Keratinocyte (primary cell): ENCODE results near the gene IFI16. TPM values are rescaled to one million over a fixed set of nuclear protein-coding genes. Genes with fewer than 3 reads are reported as not detected.

Source experiments
- DNase-seq: peaks from one replicate; pipeline ENCODE4 v3.0.0-alpha.2; 2011; ENCODE audit warnings: low read depth, missing footprints, low spot score
- FAIRE-seq: peaks from 2 replicates; lab custom pipeline; 2011; peaks lifted over from hg19 to GRCh38; lab: Jason Lieb, UNC
- H2AFZ ChIP-seq: 2 replicates; pipeline ENCODE4 v1.6.0; 2012; ENCODE audit warnings: low read length, control low read depth, inconsistent platforms; ENCODE audit not compliant: control insufficient read depth
- H3K27ac ChIP-seq: 2 replicates; pipeline ENCODE4 v1.5.1; 2011; ENCODE audit warnings: low read length; ENCODE audit not compliant: control insufficient read depth, insufficient read depth
- H3K27me3 ChIP-seq: 3 replicates; pipeline ENCODE4 v1.6.0; 2011; ENCODE audit warnings: low read length; ENCODE audit not compliant: control insufficient read depth, insufficient read depth; ENCODE audit errors: extremely low read depth
- H3K36me3 ChIP-seq, 2 experiments: 2 replicates in 1 of 2; 3 replicates in 1 of 2; pipeline ENCODE4 v1.5.1; 2011; ENCODE audit warnings: low read length in 2 of 2, mild to moderate bottlenecking in 1 of 2; ENCODE audit not compliant: control insufficient read depth in 2 of 2, insufficient read depth in 2 of 2; ENCODE audit errors: extremely low read depth in 1 of 2
- H3K4me1 ChIP-seq: 3 replicates; pipeline ENCODE4 v1.5.1; 2011; ENCODE audit warnings: low read length; ENCODE audit not compliant: control insufficient read depth, insufficient read depth; ENCODE audit errors: extremely low read depth
- H3K4me2 ChIP-seq: 3 replicates; pipeline ENCODE4 v1.6.0; 2011; ENCODE audit warnings: low read depth, low read length; ENCODE audit not compliant: control insufficient read depth, insufficient read depth; ENCODE audit errors: extremely low read depth
- H3K4me3 ChIP-seq, 3 experiments: fragments of 200-600 bp in 1 of 3; sonication (generic) in 1 of 3; 2 replicates in 2 of 3; 3 replicates in 1 of 3; pipeline ENCODE4 v1.5.1; 2011 to 2016; ENCODE audit warnings: low read length in 3 of 3, mild to moderate bottlenecking in 3 of 3, control low read depth in 2 of 3, inconsistent platforms in 1 of 3, low read depth in 1 of 3, mixed read lengths in 1 of 3, mixed run types in 1 of 3, moderate library complexity in 1 of 3; ENCODE audit not compliant: control insufficient read depth in 2 of 3, insufficient read depth in 2 of 3; ENCODE audit errors: extremely low read depth in 1 of 3
- H3K79me2 ChIP-seq: 2 replicates; pipeline ENCODE4 v1.6.0; 2012; ENCODE audit warnings: low read length; ENCODE audit not compliant: control insufficient read depth, insufficient read depth
- H3K9ac ChIP-seq: 3 replicates; pipeline ENCODE4 v1.6.0; 2011; ENCODE audit warnings: low read length; ENCODE audit not compliant: control insufficient read depth, insufficient read depth; ENCODE audit errors: extremely low read depth
- H3K9me1 ChIP-seq: 3 replicates; pipeline ENCODE4 v1.6.0; 2011; ENCODE audit warnings: low read length; ENCODE audit not compliant: control insufficient read depth, insufficient read depth; ENCODE audit errors: extremely low read depth
- H3K9me3 ChIP-seq: 2 replicates; pipeline ENCODE4 v1.5.1; 2012; ENCODE audit warnings: low read depth, low read length; ENCODE audit not compliant: control insufficient read depth
- H4K20me1 ChIP-seq: 3 replicates; pipeline ENCODE4 v1.6.0; 2011; ENCODE audit warnings: low read length; ENCODE audit not compliant: control insufficient read depth, insufficient read depth; ENCODE audit errors: extremely low read depth
- EZH2 ChIP-seq: IDR thresholded peaks from one replicate; pipeline ENCODE4 v1.6.1; 2012; ENCODE audit warnings: inconsistent platforms, mild to moderate bottlenecking, low read length, moderate library complexity
- dilution Hi-C: fragments of 300-500 bp; cut with MboI; formaldehyde crosslinking; loops from one replicate; pipeline ENCODE4 v1.7.0; 2020; ENCODE audit warnings: low sequenced_read_pairs; ENCODE audit not compliant: extremely low pct_ligation_motif_present
- polyA plus RNA-seq, 5 experiments: library from polyadenylated mRNA; depleted of rRNA in 3 of 5; stranded (reverse) in 3 of 5; stranded (forward) in 1 of 5; unstranded in 1 of 5; fragments of >200 nt; gene quantifications; 1 replicate in 1 of 5; 2 replicates in 3 of 5; 3 replicates in 1 of 5; pipeline versions ENCODE4 v1.2.1 to v1.2.3, GENCODE V29; 2011 to 2012; ENCODE audit warnings: missing spikeins in 2 of 5, low read depth in 1 of 5, low replicate concordance in 1 of 5
- TF ChIP-seq, protein P1 (sequence below), 3 experiments: IDR thresholded peaks in 1 of 3; conservative IDR thresholded peaks in 1 of 3; optimal IDR thresholded peaks in 1 of 3; 2 replicates in 2 of 3; 3 replicates in 1 of 3; pipeline versions ENCODE3 to v1.5.1; 2011; ENCODE audit warnings: low read length in 3 of 3, mild to moderate bottlenecking in 3 of 3, moderate library complexity in 2 of 3, control low read depth in 1 of 3, inconsistent platforms in 1 of 3; ENCODE audit not compliant: insufficient read depth in 2 of 3; ENCODE audit errors: extremely low read depth in 1 of 3

The IFI16 gene
- polyA plus RNA-seq, 1 donor (not counting 4 experiments of a cell fraction or from before 2014, with no cell fraction given) = 193 TPM

DNA sequence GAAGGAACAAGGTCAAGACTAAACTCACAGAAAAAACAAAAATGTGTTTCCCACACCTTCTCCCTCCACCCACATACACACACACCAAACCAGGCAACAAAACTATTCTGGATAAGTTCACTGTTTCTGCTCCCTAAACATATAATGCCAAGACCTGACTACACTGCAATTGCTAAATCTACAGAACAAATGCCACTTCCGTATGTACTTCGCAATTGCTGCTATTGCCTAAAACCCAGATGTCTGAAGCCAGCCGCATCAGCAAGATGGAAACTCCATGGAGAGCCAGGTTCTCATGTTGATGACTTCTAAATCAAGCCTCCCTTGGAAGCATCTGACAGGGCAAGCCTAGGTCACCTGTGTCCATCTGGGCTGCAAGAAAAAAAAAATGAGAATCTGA lies 75.2 kb downstream of the IFI16 start:
- Histone ChIP-seq H4K20me1 (no peaks in the 10 kb centered on the region), H2AFZ (no peak overlapping the region), H3K36me3 (no peaks in the 10 kb centered on the region), H3K4me2 (no peak overlapping the region), H3K27ac (no peak overlapping the region), H3K4me1 (peaks cover 18% of the 10 kb centered on the region), H3K9me1 (no peaks in the 10 kb centered on the region), H3K79me2 (no peaks in the 10 kb centered on the region), H3K27me3 (no peaks in the 10 kb centered on the region), H3K9ac (no peak overlapping the region), H3K4me3 (no peak overlapping the region), H3K9me3 (no peaks in the 10 kb centered on the region)
- no peak for DNase-seq
- TF ChIP-seq, protein P1, sequence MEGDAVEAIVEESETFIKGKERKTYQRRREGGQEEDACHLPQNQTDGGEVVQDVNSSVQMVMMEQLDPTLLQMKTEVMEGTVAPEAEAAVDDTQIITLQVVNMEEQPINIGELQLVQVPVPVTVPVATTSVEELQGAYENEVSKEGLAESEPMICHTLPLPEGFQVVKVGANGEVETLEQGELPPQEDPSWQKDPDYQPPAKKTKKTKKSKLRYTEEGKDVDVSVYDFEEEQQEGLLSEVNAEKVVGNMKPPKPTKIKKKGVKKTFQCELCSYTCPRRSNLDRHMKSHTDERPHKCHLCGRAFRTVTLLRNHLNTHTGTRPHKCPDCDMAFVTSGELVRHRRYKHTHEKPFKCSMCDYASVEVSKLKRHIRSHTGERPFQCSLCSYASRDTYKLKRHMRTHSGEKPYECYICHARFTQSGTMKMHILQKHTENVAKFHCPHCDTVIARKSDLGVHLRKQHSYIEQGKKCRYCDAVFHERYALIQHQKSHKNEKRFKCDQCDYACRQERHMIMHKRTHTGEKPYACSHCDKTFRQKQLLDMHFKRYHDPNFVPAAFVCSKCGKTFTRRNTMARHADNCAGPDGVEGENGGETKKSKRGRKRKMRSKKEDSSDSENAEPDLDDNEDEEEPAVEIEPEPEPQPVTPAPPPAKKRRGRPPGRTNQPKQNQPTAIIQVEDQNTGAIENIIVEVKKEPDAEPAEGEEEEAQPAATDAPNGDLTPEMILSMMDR (optimal IDR thresholded peaks at IDR 0.05 in 1 of 3, IDR thresholded peaks at IDR 0.05 in 1 of 3, conservative IDR thresholded peaks at IDR 0.05 in 1 of 3; ENCODE audit: extremely low read depth in 1 of 3, insufficient read depth in 2 of 3, low read length in 3 of 3) = no peak
- no peak for TF ChIP-seq EZH2
- dilution Hi-C loops = no loop called here
- FAIRE-seq = no peak

DNA sequence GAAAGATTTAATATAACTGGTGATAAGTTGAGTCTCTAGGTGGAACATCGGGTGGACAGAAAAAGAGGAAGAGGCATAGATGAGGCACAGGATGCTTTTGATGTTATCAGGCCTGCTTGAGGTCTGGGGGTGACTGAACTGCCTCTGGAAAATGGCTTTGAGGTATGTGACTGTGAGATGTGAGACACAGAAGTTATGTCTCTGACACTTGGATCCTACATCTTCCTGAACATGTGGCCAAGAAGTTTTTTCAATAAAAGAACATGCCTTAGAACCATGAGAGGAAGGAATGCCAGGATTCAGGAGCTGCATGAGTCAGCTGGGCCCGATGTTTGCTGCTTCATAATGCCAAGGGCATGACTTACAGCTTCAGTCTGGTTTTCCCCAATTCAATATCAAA lies 78.3 kb downstream of the IFI16 start:
- Histone ChIP-seq H3K79me2 (no peaks in the 10 kb centered on the region), H3K4me2 (no peak overlapping the region), H3K27me3 (no peaks in the 10 kb centered on the region), H3K9me1 (no peaks in the 10 kb centered on the region), H3K36me3 (no peaks in the 10 kb centered on the region), H2AFZ (peak overlapping the region; percentile 21), H3K4me1 (peaks cover 47% of the 10 kb centered on the region), H3K9me3 (no peaks in the 10 kb centered on the region), H3K27ac (no peak overlapping the region), H4K20me1 (no peaks in the 10 kb centered on the region), H3K9ac (no peak overlapping the region), H3K4me3 (no peak overlapping the region)
- FAIRE-seq = peak; percentile 98
- no peak for TF ChIP-seq EZH2
- TF ChIP-seq, protein P1 (optimal IDR thresholded peaks at IDR 0.05 in 1 of 3, IDR thresholded peaks at IDR 0.05 in 1 of 3, conservative IDR thresholded peaks at IDR 0.05 in 1 of 3; ENCODE audit: extremely low read depth in 1 of 3, insufficient read depth in 2 of 3, low read length in 3 of 3) = no peak
- dilution Hi-C loops = no loop called here
- peak; percentile 69 for DNase-seq
